Neural progenitor cell (in vitro differentiated cells): ENCODE measurements around the gene DNASE1L3.

Experiments used
- CTCF ChIP-seq: fragments of 200-600 bp; sonication (generic); IDR thresholded peaks from 2 replicates; pipeline ENCODE4 v1.5.1; 2017; ENCODE audit warnings: antibody characterized with exemption, mild to moderate bottlenecking
- EZH2 ChIP-seq: fragments of 200-600 bp; sonication (generic); IDR thresholded peaks from 2 replicates; pipeline ENCODE4 v1.6.1; 2017; ENCODE audit warnings: antibody characterized with exemption, mild to moderate bottlenecking, moderate library complexity

GRCh38 chr3:58235970-58236369, 25.2 kb upstream of the DNASE1L3 start:
- TF ChIP-seq EZH2 (no peak), CTCF (no peak)
